NCI-H1417 treated with DMSO at 0.1 percent for 48 hours (cell line): ENCODE results near the gene CCDC61.

Source experiments
- DNase-seq: peaks from one replicate; lab custom pipeline; 2025; lab: John Stamatoyannopoulos, UW

CCDC61 gene

DNA sequence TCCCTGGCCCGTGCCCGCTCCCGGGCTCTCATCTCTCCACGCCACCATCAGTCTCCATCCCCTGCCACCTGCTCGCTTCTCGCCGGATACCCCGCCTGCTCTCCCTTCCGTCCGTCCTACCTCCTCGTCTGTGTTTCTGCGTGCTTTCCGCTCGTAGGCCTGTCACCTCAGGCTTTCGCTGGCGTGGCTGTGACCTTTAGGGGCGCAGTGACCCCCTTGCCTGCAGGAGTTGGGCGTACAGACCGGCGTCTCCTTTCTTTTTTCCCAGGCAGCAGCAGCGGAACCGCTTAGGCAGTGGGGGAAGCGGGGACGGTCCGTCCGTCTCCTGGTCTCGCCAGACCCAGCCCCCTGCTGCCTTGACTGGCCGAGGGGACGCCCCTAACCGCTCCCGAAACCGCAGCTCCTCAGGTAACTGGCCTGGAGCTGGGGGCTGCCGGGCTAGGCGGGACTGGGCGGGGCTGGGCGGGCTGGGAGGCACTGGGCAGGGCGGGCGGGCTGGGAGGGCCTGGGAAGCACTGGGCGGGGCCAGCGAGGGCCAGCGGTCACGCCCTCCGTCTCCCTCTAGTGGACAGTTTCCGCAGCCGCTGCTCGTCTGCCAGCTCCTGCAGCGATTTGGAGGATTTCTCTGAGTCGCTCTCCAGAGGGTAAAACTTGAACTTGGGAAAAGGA, 21.3 kb downstream of the CCDC61 start:
- peak; percentile 24 for DNase-seq

- DNase-seq: no peak
Observed at GRCh38 chr19:46017095-46017429, 21.8 kb downstream of the CCDC61 start.

GRCh38 chr19:46017874-46018675, 22.8 kb downstream of the CCDC61 start:
- DNase-seq: no peak

GRCh38 chr19:46018729-46019251, 23.5 kb downstream of the CCDC61 start:
- no peak for DNase-seq

- DNase-seq: no peak
Observed at GRCh38 chr19:46019270-46019669, 24.0 kb downstream of the CCDC61 start.

DNA sequence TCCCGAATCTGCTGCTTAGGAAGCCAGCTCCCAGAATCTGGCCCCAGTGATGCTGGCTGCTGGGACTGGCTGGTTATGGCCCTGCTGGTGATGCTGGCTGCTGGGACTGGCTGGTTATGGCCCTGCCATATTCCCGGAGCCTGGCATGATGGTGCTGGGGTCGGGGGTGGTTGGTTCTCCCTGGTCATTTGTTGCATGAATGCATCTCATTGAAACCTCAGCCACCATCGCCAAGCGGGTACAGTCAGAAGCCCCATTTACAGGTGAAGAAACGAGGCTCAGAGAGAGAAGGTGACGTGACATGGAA, 25.5 kb downstream of the CCDC61 start:
- no peak for DNase-seq

DNA sequence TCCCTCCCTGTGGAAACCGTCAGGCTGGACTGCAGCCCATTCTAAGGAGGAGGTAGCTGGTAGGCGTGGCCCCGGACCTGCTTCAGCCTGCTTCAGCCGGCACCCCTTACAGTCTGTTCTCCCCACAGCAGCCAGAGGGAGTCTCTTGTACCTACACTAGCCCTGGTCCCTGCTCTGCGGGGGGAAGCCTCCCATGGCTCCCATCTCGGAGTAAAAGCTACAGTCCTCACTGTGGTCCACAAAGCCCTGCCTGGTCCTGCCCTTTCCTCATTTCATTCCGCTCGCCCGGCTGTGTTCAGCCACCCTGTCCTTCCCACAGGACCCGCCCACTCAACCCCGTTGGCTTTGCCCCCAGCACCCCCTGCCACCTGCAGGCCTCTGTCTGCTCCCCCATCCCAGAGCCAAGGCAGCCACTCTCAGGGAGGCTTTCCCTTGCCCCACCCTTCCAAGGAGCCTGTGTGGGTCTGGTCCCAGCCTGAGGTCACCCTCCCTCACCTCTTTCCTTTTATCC, 26.3 kb downstream of the CCDC61 start:
- DNase-seq: no peak

- DNase-seq: no peak
Observed at GRCh38 chr19:46022061-46022430, 26.8 kb downstream of the CCDC61 start.

- no peak for DNase-seq
Observed at GRCh38 chr19:46022431-46023310, 27.4 kb downstream of the CCDC61 start, which contains the start of gene PGLYRP1. Gene PGLYRP1, minus strand, starts transcription at chr19:46023053. Its CDS starts 32 bp downstream, at chr19:46023021.

GRCh38 chr19:46023311-46023779, 28.1 kb downstream of the CCDC61 start:
- DNase-seq: no peak

- DNase-seq: no peak
Observed at GRCh38 chr19:46025835-46026234, 30.6 kb downstream of the CCDC61 start.

GRCh38 chr19:46030812-46031550, 35.7 kb downstream of the CCDC61 start:
- no peak for DNase-seq

GRCh38 chr19:46031781-46032596, 36.7 kb downstream of the CCDC61 start:
- no peak for DNase-seq

GRCh38 chr19:46032597-46033025, 37.3 kb downstream of the CCDC61 start:
- no peak for DNase-seq

DNA sequence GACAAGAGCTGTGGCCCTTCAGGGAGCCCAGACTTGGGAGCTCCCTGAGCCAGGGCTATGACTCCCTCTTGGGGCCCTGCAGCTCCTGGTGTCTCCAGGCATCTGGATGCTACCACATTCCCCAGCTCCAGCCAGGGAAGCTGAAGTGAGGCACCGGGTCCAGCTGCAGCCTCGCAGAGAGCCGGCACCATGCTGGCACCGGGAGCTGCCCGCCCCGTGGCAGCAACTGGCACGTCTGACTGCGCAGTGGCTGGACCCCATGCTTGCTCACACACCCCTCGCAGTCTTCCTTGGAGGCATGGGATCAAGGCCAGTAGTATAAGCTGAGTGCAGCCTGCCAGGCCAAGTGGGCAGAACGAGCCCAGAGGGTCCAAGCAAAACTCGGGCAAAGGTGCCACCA, 38.1 kb downstream of the CCDC61 start:
- DNase-seq: no peak

GRCh38 chr19:46035546-46035945, 40.3 kb downstream of the CCDC61 start:
- DNase-seq: no peak

- DNase-seq: no peak
Observed at GRCh38 chr19:46035986-46036743, 40.9 kb downstream of the CCDC61 start.

DNA sequence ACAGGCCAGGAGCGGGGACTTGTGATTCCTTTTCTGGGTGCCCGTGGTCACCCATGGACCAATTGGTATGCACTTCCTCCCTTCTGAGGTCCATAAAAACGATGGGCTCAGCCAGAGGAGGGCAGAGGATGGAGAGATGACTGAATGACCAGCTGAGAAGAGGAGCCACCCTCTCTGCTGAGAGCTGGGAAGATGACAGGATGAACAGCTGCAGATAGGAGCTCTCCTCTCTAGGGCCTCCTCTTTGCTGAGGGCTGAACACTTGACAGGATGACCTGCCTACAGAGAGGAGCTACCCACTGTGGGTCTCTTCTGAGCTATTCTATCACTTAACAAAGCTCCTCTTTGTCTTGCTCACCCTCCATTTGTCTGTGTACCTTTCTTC, 41.5 kb downstream of the CCDC61 start:
- DNase-seq: no peak

GRCh38 chr19:46040125-46040524, 44.9 kb downstream of the CCDC61 start:
- DNase-seq: no peak

- DNase-seq: no peak
Observed at GRCh38 chr19:46040952-46041500, 45.8 kb downstream of the CCDC61 start, which contains the start of gene IGFL4. Gene IGFL4, minus strand, starts transcription at chr19:46041002. Its CDS starts 40 bp downstream, at chr19:46040962.
